BJ (cell line): Measurements from ENCODE around the gene ANKRD55. TPM values are rescaled to one million over a fixed set of nuclear protein-coding genes. Genes with fewer than 3 reads are reported as not detected.
A peak's percentile ranks its signal among the peaks of the same experiment; 100 is the strongest.

Source experiments
- CTCF ChIA-PET: fragments of 350-600 bp; formaldehyde crosslinking; extraction: SDS; loops from one replicate; lab custom pipeline; 2021; ENCODE audit warnings: antibody characterized with exemption, inconsistent platforms; lab: Yijun Ruan, JAX
- POLR2A ChIA-PET: fragments of 300-600 bp; sonication (Branson Sonifier 250); formaldehyde crosslinking; extraction: SDS; loops from one replicate; lab custom pipeline; 2021; ENCODE audit warnings: antibody characterized with exemption; lab: Charles Lee
- DNase-seq: peaks from one replicate; pipeline ENCODE4 v3.0.0-alpha.2; 2011; ENCODE audit warnings: low read depth
- H3K27me3 ChIP-seq: 2 replicates; pipeline ENCODE4 v1.6.0; 2011; ENCODE audit warnings: low read length; ENCODE audit not compliant: control insufficient read depth, insufficient read depth
- H3K36me3 ChIP-seq: 2 replicates; pipeline ENCODE4 v1.5.1; 2011; ENCODE audit warnings: low read length; ENCODE audit not compliant: control insufficient read depth, insufficient read depth
- H3K4me3 ChIP-seq: 2 replicates; pipeline ENCODE4 v1.5.1; 2011; ENCODE audit warnings: low read depth, mild to moderate bottlenecking, control low read depth, low read length
- CTCF ChIP-seq: IDR thresholded peaks from 2 replicates; pipeline ENCODE4 v1.5.1; 2011; ENCODE audit warnings: low read depth, mild to moderate bottlenecking, control low read depth, inconsistent platforms, low read length, moderate library complexity; ENCODE audit not compliant: insufficient read depth
- polyA minus RNA-seq: library from RNA; depleted of rRNA, polyadenylated mRNA; stranded (reverse); fragments of >200 nt; gene quantifications from 2 replicates; pipeline ENCODE4 v1.2.3, GENCODE V29; 2011; rRNA and poly(A)+ RNA removed
- polyA plus RNA-seq: library from polyadenylated mRNA; depleted of rRNA; stranded (reverse); fragments of >200 nt; gene quantifications from 2 replicates; pipeline ENCODE4 v1.2.3, GENCODE V29; 2011; rRNA removed

The ANKRD55 gene
- polyA plus RNA-seq (not detected in 2 replicates), polyA minus RNA-seq (not detected in 2 replicates)

- CTCF ChIA-PET: no interaction called here
These were observed at the start of gene ANKRD55 for GRCh38 chr5:56233230-56233629. TSS of gene ANKRD55 (minus strand) at chr5:56233330. CDS start at chr5:56232913, 417 bp downstream.

DNA sequence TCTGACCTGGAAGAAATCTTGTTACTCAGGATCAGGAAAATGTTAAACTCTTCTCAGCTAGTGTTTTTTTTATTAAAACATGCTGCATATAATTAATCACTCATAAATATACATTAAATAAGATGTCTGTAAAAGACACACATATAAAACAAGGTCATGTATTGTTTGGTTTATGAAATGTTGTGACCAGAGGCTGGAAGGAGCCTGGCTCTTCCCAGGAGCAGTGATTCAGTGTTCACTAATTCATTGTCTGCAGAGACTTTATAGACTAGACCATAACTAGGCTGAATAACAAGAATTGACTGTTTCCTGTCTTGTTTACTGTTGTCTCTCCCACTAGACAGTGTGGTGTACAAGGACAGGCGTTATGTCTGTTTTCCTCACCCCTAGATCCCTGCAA, 49.1 kb upstream of the ANKRD55 start:
- no peak for DNase-seq
- CTCF ChIA-PET: interaction anchor here (1.0 to 2.4 kb wide), 2 partner anchors 12 to 556 kb away, joined by 3 to 8 read pairs; no protein-coding TSS in a partner anchor

More at GRCh38 chr5:56233230-56233629, at the start of gene ANKRD55:
- H3K27me3 ChIP-seq: peaks cover 19% of the 10 kb centered on the region
- no peak within 1 kb of the TSS for H3K4me3 ChIP-seq
- TF ChIP-seq CTCF: no peak
- H3K36me3 ChIP-seq: no peaks in the 10 kb centered on the region
- POLR2A ChIA-PET: no interaction called here
- DNase-seq: no peak

GRCh38 chr5:56281489-56282165, 48.5 kb upstream of the ANKRD55 start:
- H3K27me3 ChIP-seq: no peaks in the 10 kb centered on the region
- no peak for TF ChIP-seq CTCF
- no peak overlapping the region for H3K4me3 ChIP-seq
- no peaks in the 10 kb centered on the region for H3K36me3 ChIP-seq
- POLR2A ChIA-PET: no interaction called here
- CTCF ChIA-PET: interaction anchor here (1.0 to 2.4 kb wide), 2 partner anchors 11 to 557 kb away, joined by 3 to 8 read pairs; no protein-coding TSS in a partner anchor
- no peak for DNase-seq

More for the DNA sequence above, 49.1 kb upstream of the ANKRD55 start:
- H3K4me3 ChIP-seq: no peak overlapping the region
- no peaks in the 10 kb centered on the region for H3K36me3 ChIP-seq
- no peak for TF ChIP-seq CTCF
- no peaks in the 10 kb centered on the region for H3K27me3 ChIP-seq
- POLR2A ChIA-PET: no interaction called here

GRCh38 chr5:56279979-56280378, 46.8 kb upstream of the ANKRD55 start:
- POLR2A ChIA-PET: no interaction called here

More at GRCh38 chr5:56279979-56280378, 46.8 kb upstream of the ANKRD55 start:
- no peak overlapping the region for H3K4me3 ChIP-seq
- peak; percentile 71 for DNase-seq
- no peaks in the 10 kb centered on the region for H3K36me3 ChIP-seq
- TF ChIP-seq CTCF: no peak
- CTCF ChIA-PET: interaction anchor here (1.2 kb wide), 1 partner anchor 9 kb away, joined by 4 read pairs; no protein-coding TSS in a partner anchor
- H3K27me3 ChIP-seq: no peaks in the 10 kb centered on the region
